ENCODE data around the gene TRIM7.

DNA sequence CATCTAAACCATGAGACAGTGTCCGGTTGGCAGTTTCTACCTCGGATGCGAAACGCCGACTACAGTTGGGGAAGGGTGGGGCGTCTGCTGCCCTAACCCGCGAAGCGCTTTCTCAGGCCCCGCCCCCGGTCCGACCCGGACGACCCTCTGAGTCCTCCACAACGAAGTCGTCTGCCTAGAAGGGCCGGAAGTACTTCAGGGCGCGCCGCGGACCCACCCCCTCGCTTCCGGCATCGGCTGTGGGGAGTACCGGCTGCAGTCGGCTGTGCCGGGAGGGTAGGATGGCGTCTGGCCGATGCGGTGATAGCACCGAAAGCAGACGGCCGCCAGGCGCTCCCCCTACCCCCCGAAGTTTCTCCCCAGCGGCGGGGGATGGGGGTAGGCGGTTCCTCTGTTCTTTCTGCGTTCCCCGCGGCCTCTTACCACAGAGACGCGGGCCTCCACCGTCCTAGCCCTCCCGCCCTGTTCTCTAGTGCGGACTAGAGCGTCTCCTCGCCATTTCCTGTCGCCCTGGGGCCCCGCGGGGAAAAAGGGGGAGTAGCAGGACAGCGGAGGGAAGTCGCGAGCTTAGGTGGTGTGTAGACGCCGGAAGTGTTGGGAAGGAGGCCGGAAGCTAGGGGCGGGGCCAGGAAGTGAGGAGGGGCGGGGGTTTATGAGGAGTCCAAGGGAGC is 18.2 kb upstream of the TRIM7 start, which contains the start of gene TRIM41:
- peak; percentile 94 for TF ChIP-seq POLR2A (IDR thresholded peaks at IDR 0.05)
- TF ChIP-seq, protein P1, sequence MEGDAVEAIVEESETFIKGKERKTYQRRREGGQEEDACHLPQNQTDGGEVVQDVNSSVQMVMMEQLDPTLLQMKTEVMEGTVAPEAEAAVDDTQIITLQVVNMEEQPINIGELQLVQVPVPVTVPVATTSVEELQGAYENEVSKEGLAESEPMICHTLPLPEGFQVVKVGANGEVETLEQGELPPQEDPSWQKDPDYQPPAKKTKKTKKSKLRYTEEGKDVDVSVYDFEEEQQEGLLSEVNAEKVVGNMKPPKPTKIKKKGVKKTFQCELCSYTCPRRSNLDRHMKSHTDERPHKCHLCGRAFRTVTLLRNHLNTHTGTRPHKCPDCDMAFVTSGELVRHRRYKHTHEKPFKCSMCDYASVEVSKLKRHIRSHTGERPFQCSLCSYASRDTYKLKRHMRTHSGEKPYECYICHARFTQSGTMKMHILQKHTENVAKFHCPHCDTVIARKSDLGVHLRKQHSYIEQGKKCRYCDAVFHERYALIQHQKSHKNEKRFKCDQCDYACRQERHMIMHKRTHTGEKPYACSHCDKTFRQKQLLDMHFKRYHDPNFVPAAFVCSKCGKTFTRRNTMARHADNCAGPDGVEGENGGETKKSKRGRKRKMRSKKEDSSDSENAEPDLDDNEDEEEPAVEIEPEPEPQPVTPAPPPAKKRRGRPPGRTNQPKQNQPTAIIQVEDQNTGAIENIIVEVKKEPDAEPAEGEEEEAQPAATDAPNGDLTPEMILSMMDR (IDR thresholded peaks at IDR 0.05): peak in 1 of 4 donors; percentile 10
